Coronary artery (tissue), 2 donors: ENCODE results near the gene SIMC1.
"Not testable (repeated sequence)": the region's sequence is repeated elsewhere in the genome, so short reads cannot be mapped to it uniquely, and the experiment has no call there.

Experiments used
- DNase-seq: peaks from one replicate; pipeline ENCODE4 v3.0.0-alpha.2; 2017; ENCODE audit warnings: low spot score
- H3K27ac ChIP-seq, 2 donors: fragments of 200-600 bp; sonication (generic); one replicate each; pipeline ENCODE4 v1.5.1; 2016 to 2019
- H3K4me3 ChIP-seq: fragments of 200-600 bp; sonication (generic); 2 replicates; pipeline ENCODE4 v1.5.1; 2016; ENCODE audit warnings: mild to moderate bottlenecking, moderate library complexity
- TF ChIP-seq, protein P1 (sequence below): fragments of 200-600 bp; sonication (generic); IDR thresholded peaks from one replicate; pipeline ENCODE4 v1.5.1; 2019; ENCODE audit warnings: antibody characterized with exemption

Gene SIMC1

DNA sequence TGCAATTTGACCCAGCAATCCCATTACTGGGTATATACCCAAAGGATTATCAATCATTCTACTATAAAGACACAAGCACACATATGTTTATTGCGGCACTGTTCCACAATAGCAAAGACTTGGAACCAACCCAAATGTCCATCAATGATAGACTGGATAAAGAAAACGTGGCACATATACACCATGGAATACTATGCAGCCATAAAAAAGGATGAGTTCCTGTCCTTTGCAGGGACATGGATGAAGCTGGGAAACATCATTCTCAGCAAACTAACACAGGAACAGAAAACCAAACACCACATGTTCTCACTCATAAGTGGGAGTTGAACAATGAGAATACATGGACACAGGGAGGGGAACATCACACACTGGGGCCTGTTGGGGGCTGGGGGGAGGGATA, 39.9 kb upstream of the SIMC1 start:
- DNase-seq, H3K4me3 ChIP-seq, H3K27ac ChIP-seq: not testable (repeated sequence)

DNA sequence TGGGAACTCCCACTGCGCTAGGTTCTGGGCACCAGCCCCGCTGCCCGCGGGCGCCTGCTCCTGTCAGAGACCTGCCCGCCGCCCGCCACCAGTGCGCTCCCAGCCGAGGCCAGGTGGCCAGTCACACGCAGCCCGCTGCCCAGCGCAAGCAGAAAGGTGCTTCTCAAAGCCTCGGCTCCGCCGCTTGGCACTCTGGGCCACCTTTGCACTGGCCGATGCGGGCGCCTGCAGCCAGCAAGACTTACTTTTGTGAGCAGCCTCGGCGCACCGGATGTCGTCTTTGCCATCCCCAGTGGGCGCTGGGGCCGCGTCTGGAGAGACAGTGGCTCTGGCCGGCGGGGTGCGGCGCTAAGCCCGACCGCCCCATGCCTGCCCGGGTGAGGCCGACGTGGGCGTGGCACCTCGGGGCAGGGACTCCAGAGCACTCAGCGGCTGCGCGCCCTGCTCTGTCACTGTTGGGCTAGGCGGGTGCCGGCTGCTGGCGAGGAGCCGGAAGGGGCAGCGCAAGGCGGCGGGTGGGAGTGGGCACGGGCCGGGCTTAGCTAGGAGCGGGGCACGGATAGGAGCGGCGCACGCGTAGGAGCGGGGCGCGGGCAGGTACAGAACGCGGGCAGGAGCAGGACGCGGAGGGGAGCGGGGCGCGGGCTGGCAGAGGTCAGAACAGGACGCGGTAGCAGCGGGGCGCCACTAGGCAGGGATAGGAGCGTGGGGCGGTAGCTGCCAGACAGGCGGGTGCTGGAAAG, 39.1 kb upstream of the SIMC1 start:
- H3K4me3 ChIP-seq, result peak overlapping the region; percentile 36
- DNase-seq, H3K27ac ChIP-seq: not testable (repeated sequence)

DNA sequence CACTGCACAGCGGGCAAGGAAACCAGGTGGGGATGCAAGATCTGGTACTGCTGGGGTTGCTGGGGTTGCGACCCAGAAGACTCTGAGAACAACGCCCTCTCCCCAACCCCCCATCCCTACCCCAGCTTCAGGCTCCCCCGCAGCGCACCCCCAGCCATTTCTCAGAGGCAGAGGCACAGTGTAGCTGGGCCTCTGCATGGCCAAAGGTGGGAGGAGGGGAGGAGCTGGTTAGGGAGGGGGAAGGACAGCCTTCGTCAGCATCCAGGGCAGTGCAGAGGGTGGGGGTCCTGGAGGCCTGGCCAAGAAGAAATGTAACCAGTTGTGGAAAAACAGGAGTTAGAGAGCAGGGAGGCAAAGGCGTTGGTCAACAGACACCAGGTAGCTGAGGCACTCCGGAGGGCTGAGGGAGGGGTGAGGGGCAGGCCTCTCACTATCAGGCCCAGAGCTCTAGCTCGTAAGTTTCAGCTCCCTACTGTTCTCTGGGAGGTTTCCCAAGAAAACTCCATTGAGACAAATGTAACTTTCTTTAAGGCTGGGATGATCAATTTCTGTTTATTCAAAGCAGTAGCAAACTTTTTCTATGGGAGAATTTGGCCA, 38.3 kb upstream of the SIMC1 start:
- H3K27ac ChIP-seq, DNase-seq, H3K4me3 ChIP-seq: not testable (repeated sequence)

DNA sequence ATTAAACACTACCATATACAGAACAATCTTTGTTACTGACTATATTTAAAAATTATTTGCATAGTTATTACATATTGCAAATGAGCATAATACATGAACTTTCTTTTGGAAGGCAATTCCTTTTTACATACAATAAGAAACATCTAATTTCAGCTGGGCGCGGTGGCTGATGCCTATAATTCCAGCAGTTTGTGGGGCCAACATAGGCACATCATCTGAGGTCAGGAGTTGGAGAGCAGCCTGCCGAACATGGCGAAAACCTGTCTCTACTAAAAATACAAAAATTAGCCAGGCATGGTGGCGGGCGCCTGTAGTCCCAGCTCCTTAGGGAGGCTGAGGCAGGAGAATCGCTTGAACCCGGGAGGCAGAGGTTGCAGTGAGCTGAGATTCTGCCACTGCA, 36.4 kb upstream of the SIMC1 start:
- TF ChIP-seq, protein P1, sequence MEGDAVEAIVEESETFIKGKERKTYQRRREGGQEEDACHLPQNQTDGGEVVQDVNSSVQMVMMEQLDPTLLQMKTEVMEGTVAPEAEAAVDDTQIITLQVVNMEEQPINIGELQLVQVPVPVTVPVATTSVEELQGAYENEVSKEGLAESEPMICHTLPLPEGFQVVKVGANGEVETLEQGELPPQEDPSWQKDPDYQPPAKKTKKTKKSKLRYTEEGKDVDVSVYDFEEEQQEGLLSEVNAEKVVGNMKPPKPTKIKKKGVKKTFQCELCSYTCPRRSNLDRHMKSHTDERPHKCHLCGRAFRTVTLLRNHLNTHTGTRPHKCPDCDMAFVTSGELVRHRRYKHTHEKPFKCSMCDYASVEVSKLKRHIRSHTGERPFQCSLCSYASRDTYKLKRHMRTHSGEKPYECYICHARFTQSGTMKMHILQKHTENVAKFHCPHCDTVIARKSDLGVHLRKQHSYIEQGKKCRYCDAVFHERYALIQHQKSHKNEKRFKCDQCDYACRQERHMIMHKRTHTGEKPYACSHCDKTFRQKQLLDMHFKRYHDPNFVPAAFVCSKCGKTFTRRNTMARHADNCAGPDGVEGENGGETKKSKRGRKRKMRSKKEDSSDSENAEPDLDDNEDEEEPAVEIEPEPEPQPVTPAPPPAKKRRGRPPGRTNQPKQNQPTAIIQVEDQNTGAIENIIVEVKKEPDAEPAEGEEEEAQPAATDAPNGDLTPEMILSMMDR, result no peak
- no peak for DNase-seq
- no peak overlapping the region for H3K27ac ChIP-seq

DNA sequence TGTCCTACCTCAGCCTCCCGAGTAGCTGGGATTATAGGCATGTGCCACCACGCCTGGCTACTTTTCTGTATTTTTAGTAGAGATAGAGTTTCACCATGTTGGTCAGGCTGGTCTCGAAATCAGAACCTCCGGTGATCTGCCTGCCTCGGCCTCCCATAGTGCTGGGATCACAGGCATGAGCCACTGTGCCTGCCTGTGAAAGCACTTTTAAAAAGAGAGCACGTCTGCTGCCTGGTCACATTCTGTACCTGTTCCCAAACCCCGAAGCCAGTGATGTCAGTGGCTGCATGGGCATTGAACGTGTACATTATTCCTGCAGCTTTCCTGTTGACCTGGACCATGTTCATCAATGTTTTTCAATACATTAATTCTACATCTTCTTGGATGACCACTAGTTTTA, 35.1 kb upstream of the SIMC1 start:
- TF ChIP-seq, protein P1, result no peak
- no peak for DNase-seq
- Histone ChIP-seq H3K4me3 (no peak overlapping the region), H3K27ac (no peak overlapping the region)

More for the DNA sequence above, 36.4 kb upstream of the SIMC1 start:
- H3K4me3 ChIP-seq, result no peak overlapping the region

DNA sequence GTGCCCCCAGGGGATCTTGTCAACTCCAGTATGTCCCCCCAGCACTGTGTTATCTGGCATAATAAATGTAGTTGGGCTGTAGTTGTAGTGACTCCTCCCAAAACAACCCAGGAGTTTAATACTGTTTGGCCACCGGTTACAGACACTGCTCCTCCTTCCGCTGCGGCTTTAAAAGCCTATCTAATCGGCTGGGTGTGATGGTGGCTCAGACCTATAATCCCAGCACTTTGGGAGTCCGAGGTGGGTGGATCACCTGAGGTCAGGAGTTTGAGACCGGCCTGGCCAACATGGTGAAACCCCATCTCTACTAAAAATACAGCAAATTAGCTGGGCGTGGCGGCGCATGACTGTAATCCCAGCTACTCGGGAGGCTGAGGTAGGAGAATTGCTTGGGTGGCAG, 34.7 kb upstream of the SIMC1 start:
- DNase-seq, H3K4me3 ChIP-seq, H3K27ac ChIP-seq: not testable (repeated sequence)

DNA sequence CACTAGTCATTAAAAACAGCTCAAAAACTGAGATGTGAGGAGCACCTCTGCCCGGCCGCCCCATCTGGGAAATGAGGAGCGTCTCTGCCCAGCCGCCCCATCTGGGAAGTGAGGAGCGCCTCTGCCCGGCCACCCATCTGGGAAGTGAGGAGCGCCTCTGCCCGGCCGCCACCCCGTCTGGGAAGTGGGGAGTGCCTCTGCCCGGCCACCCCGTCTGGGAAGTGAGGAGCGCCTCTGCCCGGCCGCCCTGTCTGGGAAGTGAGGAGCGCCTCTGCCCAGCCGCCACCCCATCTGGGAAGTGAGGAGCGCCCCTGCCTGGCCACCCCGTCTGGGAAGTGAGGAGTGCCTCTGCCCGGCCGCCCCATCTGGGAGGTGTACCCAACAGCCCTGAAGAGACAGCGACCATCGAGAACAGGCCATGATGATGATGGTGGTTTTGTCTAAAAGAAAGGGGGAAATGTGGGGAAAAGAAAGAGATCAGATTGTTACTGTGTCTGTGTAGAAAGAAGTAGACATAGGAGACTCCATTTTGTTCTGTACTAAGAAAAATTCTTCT, 23.7 kb upstream of the SIMC1 start:
- not testable (repeated sequence) for H3K27ac ChIP-seq, DNase-seq, H3K4me3 ChIP-seq

DNA sequence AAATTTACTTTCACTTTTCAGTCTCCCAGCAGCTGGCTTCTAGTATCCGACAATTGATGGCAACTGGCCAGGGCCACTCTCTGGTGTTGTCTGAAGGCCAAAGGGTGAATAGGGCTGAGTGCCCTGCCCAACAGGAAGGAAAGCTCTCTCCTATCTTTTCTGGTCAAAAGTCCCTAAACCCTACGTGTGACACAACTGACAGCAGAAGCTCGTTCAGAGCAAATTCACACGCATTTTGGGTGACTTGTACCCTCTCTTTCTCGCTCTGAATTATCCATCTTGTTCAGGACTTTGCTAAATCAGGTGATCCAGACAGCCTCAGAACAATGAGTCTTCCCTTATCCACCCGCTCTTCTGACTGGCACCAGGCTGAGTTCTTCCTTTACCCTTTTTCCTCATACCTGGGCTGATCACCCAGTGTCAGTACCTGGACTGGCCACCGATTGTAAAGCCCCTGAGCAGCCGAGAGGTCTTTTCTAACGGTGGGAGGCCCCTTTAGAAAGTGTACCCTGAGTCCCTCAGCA, 21.8 kb upstream of the SIMC1 start:
- H3K27ac ChIP-seq, H3K4me3 ChIP-seq, DNase-seq: not testable (repeated sequence)

DNA sequence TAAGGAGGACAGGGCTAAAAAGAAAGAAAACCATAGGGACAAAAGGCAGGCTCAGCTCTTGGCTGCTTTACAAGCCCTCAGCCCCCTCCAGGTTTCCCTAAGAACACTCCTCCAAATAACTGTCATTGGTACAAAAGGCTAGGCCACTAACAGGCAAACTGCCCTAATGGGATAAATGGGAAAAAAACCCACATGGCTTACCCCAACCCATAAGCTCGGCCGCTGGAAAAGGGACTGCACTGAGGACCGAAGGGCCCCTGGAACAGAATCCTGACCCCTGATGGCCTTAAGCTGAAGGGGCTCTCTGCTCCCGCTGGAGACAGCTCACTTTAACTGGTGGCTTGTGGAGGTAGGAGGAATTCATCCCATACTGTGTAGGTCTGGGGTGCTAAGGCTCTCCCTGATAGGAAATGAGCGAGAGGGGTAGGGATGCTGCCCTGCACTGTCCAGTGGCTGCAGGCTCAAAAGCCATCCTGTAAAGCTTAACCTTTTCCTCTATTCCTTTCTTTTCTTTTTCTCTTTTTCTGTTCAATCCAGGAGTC, 21.0 kb upstream of the SIMC1 start:
- H3K27ac ChIP-seq, DNase-seq, H3K4me3 ChIP-seq: not testable (repeated sequence)

DNA sequence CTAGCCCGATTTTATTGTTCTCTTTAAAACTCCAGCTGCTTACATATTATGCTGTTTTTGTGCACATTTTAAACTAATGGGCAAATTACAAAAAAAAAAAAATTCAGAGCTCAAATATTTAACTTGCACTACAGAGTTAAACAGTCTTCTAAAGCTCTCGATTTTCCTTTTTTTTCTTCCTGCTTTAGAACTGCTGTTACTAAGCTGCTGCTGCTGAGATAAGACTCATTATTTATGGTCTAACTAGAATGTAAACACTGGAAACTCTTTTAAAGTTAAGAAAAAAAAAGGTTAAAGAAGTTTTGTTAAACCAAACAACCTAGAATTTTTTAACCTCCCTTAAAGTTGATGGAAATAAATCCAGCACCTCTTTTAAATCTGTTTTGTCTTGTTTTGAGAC, 20.5 kb upstream of the SIMC1 start:
- DNase-seq, H3K4me3 ChIP-seq, H3K27ac ChIP-seq: not testable (repeated sequence)

DNA sequence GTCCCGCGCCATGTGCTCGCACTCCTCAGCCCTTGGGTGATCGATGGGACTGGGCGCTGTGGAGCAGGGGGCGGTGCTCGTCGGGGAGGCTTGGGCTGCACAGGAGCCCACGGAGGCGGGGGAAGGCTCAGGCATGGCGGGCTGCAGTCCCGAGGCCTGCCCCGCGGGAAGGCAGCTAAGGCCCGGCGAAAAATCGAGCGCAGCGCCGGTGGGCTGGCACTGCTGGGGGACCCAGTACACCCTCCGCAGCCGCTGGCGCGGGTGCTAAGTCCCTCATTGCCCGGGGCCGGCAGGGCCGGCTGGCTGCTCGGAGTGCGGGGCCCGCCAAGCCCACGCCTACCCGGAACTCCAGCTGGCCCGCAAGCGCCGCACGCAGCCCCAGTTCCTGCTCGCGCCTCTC, 16.2 kb upstream of the SIMC1 start:
- H3K4me3 ChIP-seq, H3K27ac ChIP-seq, DNase-seq: not testable (repeated sequence)

DNA sequence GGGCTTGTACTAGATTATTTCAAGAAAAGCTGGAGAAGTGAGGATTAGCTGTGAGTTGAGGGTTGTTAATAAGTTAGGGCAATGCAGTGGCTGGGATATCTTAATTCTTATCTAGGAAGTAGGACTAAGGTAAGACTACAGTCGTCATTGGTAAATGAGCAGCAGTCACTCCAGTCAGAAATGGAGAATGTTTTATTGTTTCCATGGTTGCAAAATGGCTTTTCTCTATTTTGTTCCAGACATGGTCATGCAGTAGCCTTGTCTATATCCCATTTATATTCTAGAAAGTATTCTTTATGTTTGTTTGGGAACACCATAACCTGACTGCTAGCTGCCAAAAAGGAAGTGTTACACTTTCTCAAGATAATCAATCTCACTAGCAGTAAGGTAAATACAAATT, 9.9 kb upstream of the SIMC1 start:
- DNase-seq, H3K4me3 ChIP-seq, H3K27ac ChIP-seq: not testable (repeated sequence)

DNA sequence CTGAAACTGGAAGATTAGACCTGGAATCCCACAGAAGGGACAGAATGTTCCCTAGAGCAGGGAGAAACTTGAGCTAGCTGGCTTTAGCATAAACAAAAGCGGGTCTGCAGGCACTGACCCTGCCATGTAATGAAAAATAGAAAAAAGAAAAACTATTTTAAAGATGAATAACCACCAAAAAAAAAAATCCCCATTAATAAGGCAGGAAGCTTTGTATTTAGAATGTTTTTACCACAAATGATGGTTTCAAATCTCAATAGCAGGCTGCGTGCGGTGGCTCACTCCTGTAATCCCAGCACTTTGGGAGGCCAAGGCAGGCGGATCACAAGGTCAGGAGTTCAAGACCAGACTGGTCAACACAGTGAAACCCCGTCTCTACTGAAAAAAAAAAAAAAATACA, 5.0 kb upstream of the SIMC1 start:
- not testable (repeated sequence) for H3K27ac ChIP-seq, H3K4me3 ChIP-seq

DNA sequence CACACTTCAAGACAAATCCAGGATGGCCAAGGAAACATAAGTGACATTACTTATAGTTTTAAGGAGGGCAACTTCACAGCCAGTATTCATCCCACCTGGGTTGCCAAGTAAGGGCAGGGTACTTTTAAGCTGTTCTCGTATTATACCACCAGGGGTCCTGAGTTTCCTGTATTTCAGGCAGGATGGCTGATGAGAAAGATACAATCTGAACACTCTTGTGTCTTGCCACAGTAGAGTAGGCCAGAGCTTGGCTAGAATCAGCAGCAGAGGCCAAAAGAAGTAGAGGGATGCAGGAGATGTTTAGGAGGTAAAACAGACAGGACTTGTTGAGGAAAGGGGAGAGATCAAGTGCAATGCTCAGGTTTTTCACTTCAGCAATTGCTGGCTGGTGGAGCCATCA, 3.1 kb upstream of the SIMC1 start:
- not testable (repeated sequence) for H3K27ac ChIP-seq, DNase-seq, H3K4me3 ChIP-seq

More for the DNA sequence above, 5.0 kb upstream of the SIMC1 start:
- DNase-seq, result not testable (repeated sequence)

DNA sequence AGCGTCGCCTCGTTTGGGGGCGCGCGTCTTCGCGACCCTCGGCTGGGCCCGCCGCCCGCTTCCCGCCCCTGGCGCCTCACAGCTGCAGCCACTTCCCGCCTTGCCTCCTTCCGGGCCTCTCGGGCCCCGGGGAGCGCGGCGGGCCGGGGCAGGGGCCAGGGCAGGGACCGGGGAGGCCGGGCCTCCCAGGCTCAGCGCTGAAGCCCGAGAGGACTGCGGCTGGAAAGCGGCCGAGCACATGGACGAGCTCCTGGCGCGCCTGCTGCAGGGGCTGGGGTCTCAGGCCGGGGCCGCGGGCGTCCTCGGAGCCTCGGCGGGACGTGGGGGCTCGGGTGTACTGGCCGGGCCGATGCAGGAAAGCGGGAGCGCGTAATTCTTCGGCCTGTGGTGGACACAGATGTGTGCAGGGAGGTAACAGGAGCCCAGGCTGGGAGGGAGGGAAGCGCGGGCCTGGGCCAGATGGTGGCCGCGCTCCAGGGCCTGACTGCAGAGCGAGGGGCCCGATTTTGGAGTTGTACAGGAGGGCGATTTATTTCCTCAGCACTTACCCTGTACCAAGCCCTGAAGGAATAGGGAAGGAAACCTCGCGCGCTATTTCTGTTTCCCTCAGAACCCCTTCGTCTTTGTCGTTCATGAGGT, 540 bp downstream of the SIMC1 start:
- DNase-seq, result not testable (repeated sequence)
- Histone ChIP-seq H3K27ac (peak overlapping the region in 1 of 2 donors; percentile 32), H3K4me3 (peak overlapping the region; percentile 75)

DNA sequence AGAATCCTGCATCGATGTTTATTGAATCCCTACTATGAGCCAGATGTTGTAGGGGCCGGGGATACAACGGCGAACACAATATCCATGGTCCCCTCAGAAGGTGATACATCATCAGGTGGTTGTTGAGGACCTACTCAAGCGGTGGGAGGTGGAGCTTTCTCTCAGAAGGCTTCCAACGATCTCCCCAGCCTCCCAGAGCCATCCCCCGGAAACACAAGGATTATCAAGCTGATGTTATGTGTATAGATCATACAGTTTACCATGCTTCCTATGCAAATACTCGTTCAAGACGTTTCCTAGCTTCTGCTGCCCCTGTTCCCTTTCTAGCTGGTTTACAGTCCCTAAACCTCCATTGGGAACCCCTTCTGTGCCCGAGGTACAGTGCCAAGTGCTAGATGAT, 1.1 kb downstream of the SIMC1 start:
- not testable (repeated sequence) for H3K27ac ChIP-seq, DNase-seq, H3K4me3 ChIP-seq
